Kasumi-1 (cell line): Measurements from ENCODE around the gene SHBG.
"Not testable (repeated sequence)": the region's sequence is repeated elsewhere in the genome, so short reads cannot be mapped to it uniquely, and the experiment has no call there.

Experiments
- DNase-seq, 2 experiments: peaks; one replicate each; lab custom pipeline; 2025; lab: John Stamatoyannopoulos, UW

The SHBG gene

GRCh38 chr17:7611635-7612293 lies 18.2 kb upstream of the SHBG start:
- DNase-seq = no peak

- no peak for DNase-seq
These were observed 17.7 kb upstream of the SHBG start for GRCh38 chr17:7612294-7612640.

- DNase-seq = no peak
These were observed 16.0 kb upstream of the SHBG start for GRCh38 chr17:7613769-7614424.

GRCh38 chr17:7614425-7615264 lies 15.3 kb upstream of the SHBG start, which contains the start of gene FXR2:
FXR2 (minus strand) TSS chr17:7614897; CDS start chr17:7614532, 365 bp downstream.
- peak; percentile 93 to 97 for DNase-seq

GRCh38 chr17:7615265-7615747 lies 14.6 kb upstream of the SHBG start:
- DNase-seq = no peak

GRCh38 chr17:7618608-7619007 lies 11.3 kb upstream of the SHBG start:
- DNase-seq = no peak

- no peak for DNase-seq
These were observed 9.1 kb upstream of the SHBG start for GRCh38 chr17:7620835-7621234.

- DNase-seq = no peak
These were observed 6.3 kb upstream of the SHBG start for GRCh38 chr17:7623661-7624060.

- DNase-seq = not testable (repeated sequence)
These were observed 4.2 kb upstream of the SHBG start for GRCh38 chr17:7625749-7626148.

- DNase-seq = no peak
These were observed 3.6 kb upstream of the SHBG start for GRCh38 chr17:7626307-7626706.

- no peak for DNase-seq
These were observed 3.0 kb upstream of the SHBG start for GRCh38 chr17:7626956-7627249.

GRCh38 chr17:7627250-7628121 lies 2.4 kb upstream of the SHBG start, which contains the start of gene SAT2:
SAT2 (minus strand) TSS chr17:7627821; CDS start chr17:7627635, 186 bp downstream.
- peak; percentile 69 to 76 for DNase-seq

GRCh38 chr17:7631398-7632380 lies 1.8 kb downstream of the SHBG start:
- DNase-seq = no peak

- peak; percentile 42 to 59 for DNase-seq
These were observed 2.6 kb downstream of the SHBG start for GRCh38 chr17:7632492-7632894.

- DNase-seq = no peak
These were observed 3.2 kb downstream of the SHBG start for GRCh38 chr17:7633093-7633492.

GRCh38 chr17:7634384-7634783 lies 4.4 kb downstream of the SHBG start:
- peak in 1 of 2 experiments; percentile 1 for DNase-seq

- DNase-seq = no peak
These were observed 6.2 kb downstream of the SHBG start for GRCh38 chr17:7636163-7636562.

- no peak for DNase-seq
These were observed 10.8 kb downstream of the SHBG start for GRCh38 chr17:7640783-7641182.

- peak; percentile 4 to 10 for DNase-seq
These were observed 11.7 kb downstream of the SHBG start for GRCh38 chr17:7641635-7642034.

GRCh38 chr17:7644775-7645174 lies 14.8 kb downstream of the SHBG start:
- no peak for DNase-seq

GRCh38 chr17:7646457-7646856 lies 16.5 kb downstream of the SHBG start:
- DNase-seq = no peak
